Esophagus muscularis mucosa (tissue), 4 donors: ENCODE measurements around the gene CABLES1. TPM values are rescaled to one million over a fixed set of nuclear protein-coding genes. Genes with fewer than 3 reads are reported as not detected.
"Not testable (repeated sequence)": the region's sequence is repeated elsewhere in the genome, so short reads cannot be mapped to it uniquely, and the experiment has no call there.

ENCODE experiments used
- DNase-seq: peaks from one replicate; pipeline ENCODE4 v3.0.0-alpha.2; 2017; ENCODE audit errors: extremely low spot score
- H3K27ac ChIP-seq, 4 donors: fragments of 200-600 bp; sonication (generic); replicated peaks in 1 of 4; 1 replicate in 3 of 4; 2 replicates in 1 of 4; pipeline ENCODE4 v1.5.1; 2016 to 2019; ENCODE audit warnings: mild to moderate bottlenecking in 1 of 4
- H3K27me3 ChIP-seq, 4 donors: fragments of 200-600 bp; sonication (generic); one replicate each; pipeline versions ENCODE4 v1.5.1 to v1.6.0; 2016 to 2019
- H3K36me3 ChIP-seq, 4 donors: fragments of 200-600 bp; sonication (generic); one replicate each; pipeline ENCODE4 v1.5.1; 2016 to 2019
- H3K4me1 ChIP-seq, 4 donors: fragments of 200-600 bp; sonication (generic); one replicate each; pipeline ENCODE4 v1.5.1; 2016 to 2019
- H3K4me3 ChIP-seq, 4 donors: fragments of 200-600 bp; sonication (generic); 1 replicate in 2 of 4; 2 replicates in 2 of 4; pipeline ENCODE4 v1.5.1; 2016 to 2019; ENCODE audit warnings: mild to moderate bottlenecking in 4 of 4, moderate library complexity in 1 of 4
- H3K9me3 ChIP-seq, 4 donors: fragments of 200-600 bp; sonication (generic); 1 replicate in 3 of 4; 2 replicates in 1 of 4; pipeline ENCODE4 v1.5.1; 2016 to 2019
- EP300 ChIP-seq: sonication (generic); formaldehyde crosslinking; IDR thresholded peaks from one replicate; pipeline ENCODE4 v1.6.1; 2017; ENCODE audit warnings: antibody characterized with exemption
- POLR2A ChIP-seq: fragments of 450-650 bp; IDR thresholded peaks from one replicate; pipeline ENCODE4 v1.6.1; 2017; ENCODE audit warnings: antibody characterized with exemption, moderate library complexity, mild to moderate bottlenecking, low read depth
- POLR2AphosphoS5 ChIP-seq, 2 donors: sonication (generic); formaldehyde crosslinking; IDR thresholded peaks; one replicate each; pipeline ENCODE4 v1.6.1; 2017; ENCODE audit warnings: antibody characterized with exemption in 2 of 2
- WGBS: methylation state at CpG from one replicate; pipeline ENCODE4 v1.1.5; 2018; 5-methylcytosine and 5-hydroxymethylcytosine counted together
- intact Hi-C: fragments of 100-400 bp; cut with DNase I; formaldehyde crosslinking; loops from one replicate; pipeline ENCODE4 v1.15.1; 2023
- total RNA-seq, 4 donors: library from RNA; depleted of rRNA; stranded (reverse); fragments of >200 nt; gene quantifications; one replicate each; pipeline versions ENCODE4 v1.1.0 to v1.2.1, GENCODE V29; 2016
- TF ChIP-seq, protein P1 (sequence below), 3 experiments: fragments of 200-600 bp in 2 of 3; fragments of 450-650 bp in 1 of 3; sonication (generic) in 2 of 3; IDR thresholded peaks; one replicate each; pipeline ENCODE4 v1.5.1; 2017 to 2019; ENCODE audit warnings: antibody characterized with exemption in 3 of 3, mild to moderate bottlenecking in 2 of 3, moderate library complexity in 1 of 3

CABLES1 gene
- total RNA-seq, 4 donors from 2014 or later, result 3.8 to 8.3 (median 6.4) TPM

DNA sequence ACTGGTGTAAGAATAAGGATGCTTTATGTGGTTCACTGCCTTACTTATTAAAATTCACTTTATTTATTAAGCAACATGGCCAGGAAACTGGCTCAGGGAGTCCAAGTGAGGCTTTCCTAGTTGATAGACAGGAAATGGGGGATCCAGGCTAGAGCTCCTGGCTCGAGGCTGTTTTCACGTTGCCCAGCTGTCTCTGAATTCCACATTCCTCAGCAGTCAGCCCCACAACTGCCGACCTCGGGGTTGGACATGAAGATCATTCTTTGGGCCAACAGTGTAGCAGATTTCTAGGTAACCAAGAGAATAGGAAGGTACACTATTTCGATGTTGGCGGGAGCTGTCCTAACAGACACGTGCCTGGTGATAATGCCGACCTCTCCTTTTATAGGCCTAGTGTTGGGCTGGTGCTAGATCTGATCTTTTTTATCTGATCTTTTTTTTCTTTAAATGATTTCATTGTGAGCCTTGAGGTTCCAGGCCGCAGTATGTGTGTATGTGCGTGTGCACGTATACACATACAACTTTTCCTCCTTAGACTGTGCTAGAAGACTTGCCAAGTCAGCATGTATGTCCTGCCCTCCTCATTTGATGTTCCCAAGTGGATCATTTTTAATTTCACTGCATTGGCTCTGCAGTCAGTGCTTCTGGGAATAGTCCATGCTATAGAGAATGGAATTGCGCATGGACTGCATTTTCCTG lies 103.5 kb downstream of the CABLES1 start:
- no peak for TF ChIP-seq POLR2AphosphoS5 (IDR thresholded peaks at IDR 0.05)
- TF ChIP-seq EP300, result no peak
- TF ChIP-seq, protein P1, sequence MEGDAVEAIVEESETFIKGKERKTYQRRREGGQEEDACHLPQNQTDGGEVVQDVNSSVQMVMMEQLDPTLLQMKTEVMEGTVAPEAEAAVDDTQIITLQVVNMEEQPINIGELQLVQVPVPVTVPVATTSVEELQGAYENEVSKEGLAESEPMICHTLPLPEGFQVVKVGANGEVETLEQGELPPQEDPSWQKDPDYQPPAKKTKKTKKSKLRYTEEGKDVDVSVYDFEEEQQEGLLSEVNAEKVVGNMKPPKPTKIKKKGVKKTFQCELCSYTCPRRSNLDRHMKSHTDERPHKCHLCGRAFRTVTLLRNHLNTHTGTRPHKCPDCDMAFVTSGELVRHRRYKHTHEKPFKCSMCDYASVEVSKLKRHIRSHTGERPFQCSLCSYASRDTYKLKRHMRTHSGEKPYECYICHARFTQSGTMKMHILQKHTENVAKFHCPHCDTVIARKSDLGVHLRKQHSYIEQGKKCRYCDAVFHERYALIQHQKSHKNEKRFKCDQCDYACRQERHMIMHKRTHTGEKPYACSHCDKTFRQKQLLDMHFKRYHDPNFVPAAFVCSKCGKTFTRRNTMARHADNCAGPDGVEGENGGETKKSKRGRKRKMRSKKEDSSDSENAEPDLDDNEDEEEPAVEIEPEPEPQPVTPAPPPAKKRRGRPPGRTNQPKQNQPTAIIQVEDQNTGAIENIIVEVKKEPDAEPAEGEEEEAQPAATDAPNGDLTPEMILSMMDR (IDR thresholded peaks at IDR 0.05), result no peak
- no peak for TF ChIP-seq POLR2A
- no peak overlapping the region for H3K4me3 ChIP-seq

DNA sequence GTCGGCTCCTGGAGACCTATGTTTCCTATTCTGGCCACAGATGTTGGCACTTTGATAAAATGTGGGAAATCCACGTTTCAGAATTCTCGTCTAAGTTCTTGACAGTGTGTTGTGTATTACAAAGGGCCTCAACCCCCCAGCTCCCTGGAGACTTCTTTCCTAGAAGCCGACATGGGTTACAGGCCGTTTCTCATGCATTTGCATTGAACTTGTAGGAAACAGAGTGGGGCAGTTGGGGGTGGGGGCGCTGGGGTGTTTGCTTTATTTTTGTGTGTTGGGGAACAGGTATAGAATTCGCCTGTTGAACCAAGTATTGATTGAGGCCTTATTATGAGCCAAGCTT lies 104.0 kb downstream of the CABLES1 start:
- H3K36me3 ChIP-seq, result no peaks in the 10 kb centered on the region
- no peak overlapping the region for H3K27ac ChIP-seq
- no peaks in the 10 kb centered on the region for H3K27me3 ChIP-seq
- intact Hi-C loops, result loop anchor here (5.0 to 10.0 kb wide), 2 partner anchors 107 to 115 kb away; no protein-coding TSS in a partner anchor
- peaks cover 18 to 23% (median 22%) of the 10 kb centered on the region in 4 donors for H3K4me1 ChIP-seq
- no peak overlapping the region for H3K4me3 ChIP-seq
- DNase-seq, result no peak
- 89% methylated on average over 7 of the region's 7 CpGs for WGBS
- H3K9me3 ChIP-seq, result no peaks in the 10 kb centered on the region
- TF ChIP-seq, protein P1 (IDR thresholded peaks at IDR 0.05), result no peak
- TF ChIP-seq POLR2AphosphoS5 (IDR thresholded peaks at IDR 0.05), result no peak
- no peak for TF ChIP-seq EP300
- no peak for TF ChIP-seq POLR2A

More for the DNA sequence above, 103.5 kb downstream of the CABLES1 start:
- Histone ChIP-seq H3K36me3 (no peaks in the 10 kb centered on the region), H3K9me3 (no peaks in the 10 kb centered on the region), H3K4me1 (peaks cover 18 to 23% (median 22%) of the 10 kb centered on the region in 4 donors), H3K27me3 (no peaks in the 10 kb centered on the region), H3K27ac (peak overlapping the region; percentile 77 to 83 (median 78))
- no peak for DNase-seq
- 75% methylated on average over 12 of the region's 12 CpGs for WGBS
- intact Hi-C loops, result loop anchor here (5.0 to 10.0 kb wide), 2 partner anchors 106 to 116 kb away; no protein-coding TSS in a partner anchor

DNA sequence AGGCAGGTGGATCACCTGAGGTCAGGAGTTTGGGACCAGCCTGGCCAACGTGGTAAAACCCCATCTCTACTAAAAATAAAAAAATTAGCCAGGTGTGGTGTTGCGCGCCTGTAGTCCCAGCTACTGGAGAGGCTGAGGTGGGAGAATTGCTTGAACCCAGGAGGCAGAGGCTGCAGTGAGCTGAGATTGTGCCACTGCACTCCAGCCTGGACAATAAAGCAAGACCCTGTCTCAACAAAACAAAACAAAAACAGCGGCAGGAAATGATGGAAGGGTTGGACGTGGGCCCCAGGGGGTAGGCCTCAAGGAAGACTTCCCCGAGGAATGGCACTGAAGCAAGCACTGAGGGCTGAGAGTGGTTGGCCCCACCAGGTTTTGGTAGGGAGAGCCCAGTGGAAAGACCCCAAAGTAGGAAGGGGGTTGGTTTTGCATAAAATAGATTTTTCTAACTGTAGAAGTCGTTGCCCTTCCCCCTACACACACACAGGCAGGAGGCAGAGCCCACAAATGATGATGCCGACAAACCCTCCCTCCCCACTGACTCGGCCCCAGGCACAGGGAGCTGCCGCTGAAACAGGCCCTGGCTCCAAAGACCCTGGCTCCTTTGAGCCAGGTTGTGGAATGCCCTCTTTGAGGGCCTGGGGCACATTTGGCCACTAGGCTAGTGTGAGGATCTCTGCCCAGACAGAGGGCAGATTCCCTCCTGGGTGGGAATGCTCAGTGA lies 104.8 kb downstream of the CABLES1 start:
- 95% methylated on average over 10 of the region's 10 CpGs for WGBS
- Histone ChIP-seq H3K27ac (no peak overlapping the region), H3K4me1 (peaks cover 18 to 23% (median 22%) of the 10 kb centered on the region in 4 donors), H3K4me3 (no peak overlapping the region), H3K27me3 (no peaks in the 10 kb centered on the region), H3K36me3 (no peaks in the 10 kb centered on the region), H3K9me3 (no peaks in the 10 kb centered on the region)
- no peak for DNase-seq
- intact Hi-C loops, result loop anchor here (5.0 to 10.0 kb wide), 2 partner anchors 108 to 115 kb away; no protein-coding TSS in a partner anchor
- TF ChIP-seq EP300, result no peak

DNA sequence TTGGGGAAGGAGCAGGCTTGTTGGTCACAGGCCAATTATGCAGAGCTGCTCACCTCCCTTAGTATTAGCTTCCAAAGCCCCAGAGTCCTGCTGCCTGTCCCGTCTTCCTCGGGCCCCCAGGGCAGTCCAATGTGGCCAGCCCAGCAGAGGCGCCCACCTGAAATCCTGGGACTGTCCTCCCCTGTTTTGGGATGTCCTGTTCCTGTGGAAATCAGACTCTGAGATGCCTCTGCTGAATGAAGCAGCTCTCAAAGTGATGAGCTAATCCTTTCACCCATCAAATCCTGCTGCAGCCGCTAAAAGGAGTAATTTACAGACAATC lies 105.3 kb downstream of the CABLES1 start:
- Histone ChIP-seq H3K36me3 (no peaks in the 10 kb centered on the region), H3K9me3 (no peaks in the 10 kb centered on the region), H3K27ac (no peak overlapping the region), H3K4me1 (peaks cover 18 to 23% (median 22%) of the 10 kb centered on the region in 4 donors), H3K27me3 (no peaks in the 10 kb centered on the region), H3K4me3 (no peak overlapping the region)
- intact Hi-C loops, result no loop called here
- 87% methylated on average over 4 of the region's 4 CpGs for WGBS
- DNase-seq, result no peak
- TF ChIP-seq EP300, result no peak
- no peak for TF ChIP-seq POLR2A
- no peak for TF ChIP-seq POLR2AphosphoS5 (IDR thresholded peaks at IDR 0.05)
- TF ChIP-seq, protein P1 (IDR thresholded peaks at IDR 0.05), result no peak

DNA sequence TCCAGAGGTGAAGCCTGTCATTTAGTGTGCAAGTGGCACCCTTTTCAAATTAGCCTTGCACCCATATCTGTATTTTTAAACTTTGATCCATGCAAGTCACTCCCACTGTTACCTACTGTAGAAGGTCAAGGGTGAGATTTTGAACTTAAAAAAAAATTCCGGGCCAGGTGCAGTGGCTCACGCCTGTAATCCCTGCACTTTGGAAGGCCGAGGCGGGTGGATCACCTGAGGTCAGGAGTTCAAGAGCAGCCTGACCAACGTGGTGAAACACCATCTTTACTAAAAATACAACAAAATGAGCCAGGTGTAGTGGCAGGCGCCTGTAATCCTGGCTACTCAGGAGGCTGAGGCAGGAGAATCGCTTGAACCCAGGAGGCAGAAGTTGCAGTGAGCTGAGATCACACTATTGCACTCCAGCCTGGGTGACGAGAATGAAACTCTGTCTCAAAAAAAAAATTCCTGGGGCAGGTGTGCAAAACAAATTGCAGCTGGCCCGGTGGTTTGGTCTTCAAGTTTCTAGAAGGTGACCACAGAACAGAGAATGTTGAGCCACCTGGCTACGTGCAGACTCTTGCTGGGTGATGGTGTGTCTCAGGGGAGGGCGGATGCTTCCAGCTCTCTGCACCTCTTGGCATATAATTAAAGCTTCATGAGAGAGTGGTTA lies 106.7 kb downstream of the CABLES1 start:
- H3K27ac ChIP-seq, DNase-seq, intact Hi-C loops, H3K4me3 ChIP-seq, H3K9me3 ChIP-seq, H3K36me3 ChIP-seq, H3K27me3 ChIP-seq: not testable (repeated sequence)
- H3K4me1 ChIP-seq, result peaks cover 16 to 21% (median 20%) of the 10 kb centered on the region in 4 donors
- WGBS, result 92% methylated on average over 11 of the region's 11 CpGs
